GM19025 (cell line): ENCODE results near the gene SOBP.
"Not testable (repeated sequence)": the region's sequence is repeated elsewhere in the genome, so short reads cannot be mapped to it uniquely, and the experiment has no call there.

Experiments
- ATAC-seq: cut with Tn5 transposase; IDR thresholded peaks from one replicate; pipeline ENCODE4 v1.9.1; 2021; ENCODE audit warnings: mild to moderate bottlenecking, low read depth, moderate library complexity; ENCODE audit not compliant: unreplicated experiment

The SOBP gene

GRCh38 chr6:107547451-107547840 is 57.5 kb downstream of the SOBP start:
- no peak for ATAC-seq

GRCh38 chr6:107550241-107550840 is 60.4 kb downstream of the SOBP start:
- ATAC-seq = no peak

- no peak for ATAC-seq
Measured at GRCh38 chr6:107550906-107551305, 61.0 kb downstream of the SOBP start.

- not testable (repeated sequence) for ATAC-seq
Measured at GRCh38 chr6:107553121-107553520, 63.2 kb downstream of the SOBP start.

GRCh38 chr6:107554326-107554725 is 64.4 kb downstream of the SOBP start:
- ATAC-seq = no peak

GRCh38 chr6:107554918-107555317 is 65.0 kb downstream of the SOBP start:
- no peak for ATAC-seq

GRCh38 chr6:107555449-107555848 is 65.5 kb downstream of the SOBP start:
- no peak for ATAC-seq

- no peak for ATAC-seq
Measured at GRCh38 chr6:107556082-107556481, 66.2 kb downstream of the SOBP start.

- ATAC-seq = no peak
Measured at GRCh38 chr6:107557698-107558097, 67.8 kb downstream of the SOBP start.

GRCh38 chr6:107560657-107561056 is 70.7 kb downstream of the SOBP start:
- no peak for ATAC-seq

GRCh38 chr6:107561306-107561705 is 71.4 kb downstream of the SOBP start:
- no peak for ATAC-seq

GRCh38 chr6:107563694-107564588 is 74.0 kb downstream of the SOBP start:
- ATAC-seq = no peak

- ATAC-seq = no peak
Measured at GRCh38 chr6:107564589-107564951, 74.7 kb downstream of the SOBP start.

- ATAC-seq = no peak
Measured at GRCh38 chr6:107565165-107565723, 75.3 kb downstream of the SOBP start.

GRCh38 chr6:107567643-107568042 is 77.7 kb downstream of the SOBP start:
- ATAC-seq = no peak

- ATAC-seq = no peak
Measured at GRCh38 chr6:107569473-107569872, 79.6 kb downstream of the SOBP start.

- ATAC-seq = no peak
Measured at GRCh38 chr6:107571354-107571753, 81.4 kb downstream of the SOBP start.

- no peak for ATAC-seq
Measured at GRCh38 chr6:107572886-107573285, 83.0 kb downstream of the SOBP start.

- no peak for ATAC-seq
Measured at GRCh38 chr6:107574856-107575255, 84.9 kb downstream of the SOBP start.

GRCh38 chr6:107576852-107577251 is 86.9 kb downstream of the SOBP start:
- ATAC-seq = no peak

- ATAC-seq = no peak
Measured at GRCh38 chr6:107578642-107579341, 88.9 kb downstream of the SOBP start.
